GM21723 (cell line): ENCODE results near the gene OR5H1.
"Not testable (repeated sequence)": the region's sequence is repeated elsewhere in the genome, so short reads cannot be mapped to it uniquely, and the experiment has no call there.

ENCODE experiments used
- ATAC-seq: cut with Tn5 transposase; IDR thresholded peaks from one replicate; pipeline ENCODE4 v1.9.1; 2021; ENCODE audit warnings: mild to moderate bottlenecking, moderate library complexity; ENCODE audit not compliant: unreplicated experiment

OR5H1 gene

DNA sequence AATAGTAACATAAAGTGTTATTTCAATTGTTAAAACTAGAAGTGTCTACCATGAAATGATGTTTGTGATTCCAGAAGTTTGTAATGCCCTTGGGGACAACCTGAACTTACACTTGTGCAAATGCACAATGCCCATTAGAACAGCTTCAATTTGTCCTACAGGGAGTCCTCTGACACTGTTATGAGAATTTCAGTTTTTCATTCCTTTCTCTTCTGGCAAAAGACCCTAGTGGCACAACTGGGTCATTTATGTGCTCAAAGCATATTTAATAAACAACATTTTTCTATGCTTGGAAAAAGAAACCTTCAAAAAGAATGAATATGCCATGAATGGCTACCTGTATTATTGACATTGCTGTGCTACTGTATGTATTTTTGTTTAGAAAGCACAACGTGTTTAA lies at the start of gene OR5H1:
Gene OR5H1, plus strand, starts transcription at position 301 of the 400 bp plus-strand sequence. CDS start 1,977 bp downstream, outside the sequence.
- ATAC-seq: no peak

GRCh38 chr3:98086873-98087272 lies 43.6 kb upstream of the OR5H1 start, which contains the start of gene OR5AC2:
Gene OR5AC2 (plus strand): TSS chr3:98087173. CDS start chr3:98087173, 0 bp downstream.
- ATAC-seq: no peak

DNA sequence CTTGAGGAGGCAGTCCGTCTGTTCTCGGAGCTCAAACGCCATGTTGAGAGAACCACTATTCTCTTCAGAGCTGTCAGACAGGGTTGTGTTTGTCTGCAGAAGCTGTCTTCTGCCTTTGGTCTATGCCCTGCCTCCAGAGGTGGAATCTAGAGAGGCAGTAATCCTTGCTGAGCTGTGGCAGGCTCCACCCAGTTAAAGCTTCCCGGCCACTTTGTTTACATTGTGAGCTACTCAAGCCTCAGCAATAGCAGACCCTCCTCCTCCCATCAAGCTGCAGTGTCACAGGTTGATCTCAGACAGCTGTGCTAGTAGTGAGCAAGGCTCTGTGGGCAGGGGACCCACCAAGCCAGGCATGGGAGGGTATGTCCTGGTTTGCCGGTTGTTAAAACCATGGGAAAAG lies 34.6 kb upstream of the OR5H1 start:
- no peak for ATAC-seq

DNA sequence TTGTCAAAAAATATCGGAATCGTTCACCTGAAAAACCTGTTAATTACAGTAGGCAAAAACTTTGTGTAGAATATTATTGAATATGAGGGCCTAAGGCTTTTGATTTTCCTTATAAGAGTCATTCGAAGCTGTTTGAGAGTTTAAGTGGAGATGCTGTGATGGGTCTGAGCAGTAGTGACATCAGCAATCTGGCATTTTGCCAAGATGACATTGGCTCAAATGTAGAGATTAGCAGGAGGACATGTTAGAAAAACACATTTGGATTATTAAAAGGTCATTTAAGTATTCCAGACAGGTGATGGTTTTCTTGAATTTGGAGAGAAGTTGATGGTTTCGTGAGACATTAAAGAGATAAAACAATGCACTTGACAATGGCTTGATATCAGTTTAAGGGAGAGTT lies 30.7 kb upstream of the OR5H1 start:
- ATAC-seq: no peak

DNA sequence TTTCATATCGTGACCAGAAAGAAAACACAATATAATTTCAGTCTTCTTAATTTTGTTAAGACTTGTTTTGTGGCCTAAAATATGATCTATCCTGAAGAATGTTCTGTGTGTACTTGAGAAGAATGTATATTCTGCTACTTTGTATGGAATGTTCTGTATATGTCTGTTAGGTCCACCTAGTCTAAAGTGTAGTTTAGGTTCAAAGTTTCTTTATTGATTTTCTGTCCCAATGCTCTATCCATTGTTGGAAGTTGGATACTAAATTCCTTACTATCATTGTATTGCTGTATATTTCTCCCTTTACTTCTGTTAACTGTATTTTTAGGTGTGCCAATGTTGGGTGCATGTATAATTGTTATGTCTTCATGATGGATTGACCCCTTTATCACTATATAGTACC lies 22.4 kb upstream of the OR5H1 start:
- no peak for ATAC-seq

DNA sequence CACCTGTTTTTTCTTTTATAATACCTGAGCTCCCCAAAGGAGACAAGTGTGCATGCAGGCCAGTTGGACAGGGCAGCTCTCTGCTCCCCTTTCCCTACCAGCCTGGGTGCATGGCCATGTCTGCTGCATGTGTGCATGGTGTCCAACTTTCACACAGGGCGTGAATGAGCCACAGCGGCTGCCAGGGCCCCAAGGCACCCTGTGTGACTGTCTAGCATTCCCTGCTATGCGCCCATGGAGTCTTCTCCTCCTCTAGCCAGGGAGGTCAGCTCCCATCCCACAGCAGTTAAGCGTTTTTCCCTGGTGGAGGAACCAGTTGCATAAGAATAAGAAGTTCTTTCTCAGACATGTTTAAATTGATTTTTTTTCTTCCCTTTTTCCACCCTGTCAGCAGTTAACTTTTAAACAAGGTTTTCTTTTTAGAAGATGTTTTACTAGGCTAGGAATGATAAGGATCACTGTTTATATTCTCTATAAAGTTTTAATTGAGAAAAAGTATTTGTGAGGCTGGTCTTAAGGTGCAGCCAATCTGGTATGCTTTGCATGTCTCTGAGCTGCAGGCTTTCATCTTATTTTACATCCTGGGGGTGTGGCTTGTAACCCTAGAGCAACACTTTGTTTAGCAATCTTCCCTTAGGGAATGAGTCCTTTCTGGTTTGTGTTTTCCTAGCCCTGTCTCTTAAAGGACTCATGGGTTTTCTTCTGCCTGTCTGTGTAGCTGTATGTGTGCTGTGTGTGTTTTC lies 20.5 kb upstream of the OR5H1 start:
- ATAC-seq: no peak

- no peak for ATAC-seq
Measured at GRCh38 chr3:98110550-98110908, 20.0 kb upstream of the OR5H1 start.

GRCh38 chr3:98114264-98114663 lies 16.3 kb upstream of the OR5H1 start:
- no peak for ATAC-seq

DNA sequence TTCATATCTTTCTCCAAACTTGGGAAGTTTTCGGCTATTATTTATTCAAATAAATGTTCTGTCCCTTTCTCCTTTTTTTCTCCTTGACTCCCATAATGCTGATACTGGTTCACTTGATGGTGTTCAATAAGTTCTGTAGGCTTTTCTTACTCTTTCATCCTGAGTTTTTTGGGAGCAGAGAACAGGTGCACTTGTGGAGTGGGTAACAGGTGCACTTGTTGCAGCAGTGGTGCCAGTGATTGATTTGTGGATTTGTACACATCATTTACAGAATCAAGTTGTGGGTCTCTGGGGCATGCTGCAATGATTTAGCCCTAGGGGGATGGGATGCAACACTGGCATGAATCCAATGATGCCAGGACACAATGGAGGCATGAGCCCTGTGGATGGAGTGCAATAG lies 14.8 kb upstream of the OR5H1 start:
- no peak for ATAC-seq

GRCh38 chr3:98136631-98137030 lies 6.1 kb downstream of the OR5H1 start:
- ATAC-seq: no peak

DNA sequence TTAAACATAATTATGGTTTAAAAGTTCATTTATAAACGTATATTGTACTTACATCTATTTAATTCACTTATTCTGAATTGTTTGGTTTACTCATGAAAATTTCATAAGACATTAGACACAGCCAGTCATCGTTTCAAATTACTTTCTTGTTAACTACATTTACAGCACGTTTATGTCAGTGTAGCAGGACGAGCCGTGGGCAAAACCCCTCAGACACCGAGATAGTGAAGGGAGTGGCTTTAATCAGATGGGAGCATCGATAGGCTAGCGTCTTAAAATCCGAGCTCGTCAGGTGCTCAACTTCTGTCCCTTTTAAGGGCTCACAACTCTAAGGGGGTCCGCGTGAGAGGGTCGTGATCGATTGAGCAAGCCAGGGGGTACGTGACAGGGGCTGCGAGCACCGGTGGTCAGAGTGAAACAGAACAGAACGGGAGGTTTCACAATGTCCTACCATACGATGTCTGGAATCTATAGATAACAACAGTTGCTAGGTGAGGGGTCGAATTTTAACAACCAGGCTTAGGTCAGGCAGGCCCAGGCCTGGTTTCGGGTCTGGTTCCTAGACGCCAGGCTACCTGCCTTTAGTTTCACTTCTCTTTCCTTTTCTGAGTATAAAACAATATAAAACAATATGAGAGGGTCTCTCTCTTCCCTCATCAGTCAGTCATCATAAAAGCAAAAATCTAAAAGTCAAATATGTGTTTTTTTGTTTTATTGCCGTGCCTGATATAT lies 7.5 kb downstream of the OR5H1 start:
- ATAC-seq: not testable (repeated sequence)

GRCh38 chr3:98140531-98140930 lies 10.0 kb downstream of the OR5H1 start:
- no peak for ATAC-seq

DNA sequence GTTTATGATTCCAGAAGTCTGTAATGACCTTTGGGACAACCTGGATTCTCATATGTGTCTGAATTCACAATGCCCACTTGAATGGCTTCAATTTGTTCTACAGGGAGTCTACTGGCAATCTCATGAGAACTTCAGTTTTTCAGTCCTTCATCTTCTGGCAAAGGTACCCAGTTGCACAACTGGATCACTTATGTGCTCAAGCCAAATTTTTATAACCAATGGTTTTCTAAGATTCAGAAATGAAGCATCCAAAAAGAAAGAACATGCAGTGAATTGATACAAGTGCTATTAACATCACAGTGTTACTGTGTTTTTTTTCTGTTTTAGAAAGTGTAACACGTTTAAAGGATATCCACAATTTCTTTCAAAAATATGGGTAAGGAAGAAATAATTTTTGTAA lies 16.7 kb downstream of the OR5H1 start, which contains the start of gene OR5H14:
Gene OR5H14, plus strand, starts transcription at position 301 of the 400 bp plus-strand sequence. CDS start 1,907 bp downstream, outside the sequence.
- no peak for ATAC-seq

DNA sequence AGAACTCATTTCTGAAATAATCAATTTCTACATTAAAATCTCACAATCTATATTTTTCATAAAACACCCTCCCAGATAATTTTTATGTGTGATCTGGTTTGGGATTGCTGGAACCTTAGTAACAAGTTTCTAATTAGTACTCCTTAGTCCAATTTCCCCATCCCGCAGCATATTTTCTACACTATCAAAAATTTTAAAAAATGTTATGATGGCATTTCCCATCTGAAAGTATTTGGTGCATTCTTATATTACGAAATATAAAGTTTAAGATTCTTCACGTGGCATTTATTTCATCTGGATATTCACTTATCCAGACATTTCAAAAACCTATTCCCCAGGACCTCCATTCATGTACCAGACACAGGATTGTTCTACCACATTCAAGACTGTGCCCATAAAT lies 18.2 kb downstream of the OR5H1 start:
- ATAC-seq: no peak

GRCh38 chr3:98149456-98149855 lies 18.9 kb downstream of the OR5H1 start:
- ATAC-seq: not testable (repeated sequence)

GRCh38 chr3:98151241-98151640 lies 20.7 kb downstream of the OR5H1 start:
- ATAC-seq: no peak

DNA sequence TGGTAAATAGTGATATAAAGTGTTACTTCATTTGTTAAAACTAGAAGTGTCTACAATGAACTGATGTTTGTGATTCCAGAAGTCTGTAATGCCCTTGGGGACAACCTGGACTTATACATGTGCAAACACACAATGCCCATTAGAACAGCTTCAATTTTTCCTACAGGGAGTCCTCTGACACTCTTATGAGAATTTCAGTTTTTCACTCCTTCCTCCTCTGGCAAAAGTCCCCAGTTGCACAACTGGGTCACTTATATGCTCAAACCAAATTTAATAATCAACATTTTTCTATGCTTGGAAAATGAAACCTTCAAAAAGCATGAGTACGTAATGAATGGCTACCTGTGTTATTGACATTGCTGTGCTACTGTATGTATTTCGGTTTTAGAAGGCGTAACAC lies 35.9 kb downstream of the OR5H1 start, which contains the start of gene OR5H15:
Gene OR5H15, plus strand, starts transcription at position 301 of the 400 bp plus-strand sequence. CDS start 2,004 bp downstream, outside the sequence.
- ATAC-seq: no peak

- ATAC-seq: no peak
Measured at GRCh38 chr3:98171071-98171470, 40.5 kb downstream of the OR5H1 start.

- no peak for ATAC-seq
Measured at GRCh38 chr3:98172621-98173020, 42.1 kb downstream of the OR5H1 start.

DNA sequence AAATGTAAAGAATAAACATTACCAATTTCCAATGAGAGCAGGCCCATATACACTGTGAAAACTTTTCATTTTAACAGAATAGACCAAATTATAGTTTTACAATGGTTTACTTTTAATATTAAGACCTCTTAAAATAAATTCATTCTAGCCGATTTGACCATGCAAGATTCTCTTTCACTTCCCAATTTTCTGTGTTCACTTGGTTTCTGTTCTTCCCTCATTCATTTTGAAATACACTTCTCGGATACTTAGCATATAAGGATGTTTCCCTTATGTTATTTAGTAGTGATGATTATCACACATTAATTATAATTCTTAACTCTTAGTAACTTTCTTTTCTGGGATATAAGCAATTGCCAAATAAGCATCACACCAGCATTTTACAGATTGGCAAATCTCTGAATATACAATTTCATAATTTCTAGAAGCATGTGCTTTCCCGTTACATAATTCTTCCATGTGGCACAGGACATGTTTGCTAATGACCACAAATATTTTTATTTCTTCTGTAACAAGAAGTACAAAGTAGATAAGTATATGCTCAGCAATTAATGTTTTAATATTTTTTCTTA lies 49.9 kb downstream of the OR5H1 start:
- no peak for ATAC-seq

DNA sequence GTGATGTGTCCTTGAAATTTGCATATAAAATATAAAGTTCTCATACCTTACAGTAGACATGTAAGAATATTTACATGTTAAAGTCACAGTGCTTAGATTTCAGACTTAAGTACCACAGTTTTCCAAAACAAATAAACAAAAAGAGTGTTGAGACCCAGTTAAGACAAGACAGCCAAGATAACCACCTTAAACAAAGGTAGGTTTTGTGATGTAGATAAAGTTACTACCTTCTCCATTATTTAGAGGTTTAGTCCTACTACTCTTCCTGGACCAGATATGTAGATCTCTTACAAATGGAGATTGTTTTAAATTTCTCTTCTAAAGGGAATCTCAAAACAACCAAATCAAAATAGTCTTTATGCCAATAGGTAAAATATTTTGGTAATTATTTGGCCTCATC lies 51.7 kb downstream of the OR5H1 start:
- no peak for ATAC-seq

GRCh38 chr3:98185180-98185579 lies 54.7 kb downstream of the OR5H1 start:
- no peak for ATAC-seq
